HUES6 (cell line): ENCODE results near the gene TFEB.

Experiments
- H3K27ac ChIP-seq: 2 replicates; pipeline ENCODE4 v1.7.0; 2013; ENCODE audit warnings: low read depth, mild to moderate bottlenecking, low read length, inconsistent platforms
- H3K27me3 ChIP-seq: 2 replicates; pipeline ENCODE4 v1.6.1; 2013; ENCODE audit warnings: low read length; ENCODE audit not compliant: control insufficient read depth, insufficient read depth
- H3K36me3 ChIP-seq: 2 replicates; pipeline ENCODE4 v1.6.1; 2013; ENCODE audit warnings: low read length; ENCODE audit not compliant: control insufficient read depth, insufficient read depth
- H3K4me1 ChIP-seq: 2 replicates; pipeline ENCODE4 v1.6.1; 2013; ENCODE audit warnings: low read length; ENCODE audit not compliant: control insufficient read depth, insufficient read depth
- H3K4me3 ChIP-seq: 2 replicates; pipeline ENCODE4 v1.5.1; 2013; ENCODE audit warnings: low read depth, low read length
- H3K9ac ChIP-seq: one replicate; pipeline ENCODE4 v1.6.1; 2013; ENCODE audit warnings: mild to moderate bottlenecking, low read length
- H3K9me3 ChIP-seq: 2 replicates; pipeline ENCODE4 v1.6.1; 2013; ENCODE audit warnings: low read depth, low read length; ENCODE audit not compliant: control insufficient read depth, insufficient read depth

TFEB gene

GRCh38 chr6:41736186-41736733 lies 852 bp upstream of the TFEB start:
- Histone ChIP-seq H3K36me3 (no peaks in the 10 kb centered on the region), H3K9ac (no peak overlapping the region), H3K4me1 (peaks cover 28% of the 10 kb centered on the region), H3K27me3 (peaks cover 6% of the 10 kb centered on the region), H3K27ac (no peak overlapping the region), H3K9me3 (no peaks in the 10 kb centered on the region), H3K4me3 (peak overlapping the region; percentile 75)

DNA sequence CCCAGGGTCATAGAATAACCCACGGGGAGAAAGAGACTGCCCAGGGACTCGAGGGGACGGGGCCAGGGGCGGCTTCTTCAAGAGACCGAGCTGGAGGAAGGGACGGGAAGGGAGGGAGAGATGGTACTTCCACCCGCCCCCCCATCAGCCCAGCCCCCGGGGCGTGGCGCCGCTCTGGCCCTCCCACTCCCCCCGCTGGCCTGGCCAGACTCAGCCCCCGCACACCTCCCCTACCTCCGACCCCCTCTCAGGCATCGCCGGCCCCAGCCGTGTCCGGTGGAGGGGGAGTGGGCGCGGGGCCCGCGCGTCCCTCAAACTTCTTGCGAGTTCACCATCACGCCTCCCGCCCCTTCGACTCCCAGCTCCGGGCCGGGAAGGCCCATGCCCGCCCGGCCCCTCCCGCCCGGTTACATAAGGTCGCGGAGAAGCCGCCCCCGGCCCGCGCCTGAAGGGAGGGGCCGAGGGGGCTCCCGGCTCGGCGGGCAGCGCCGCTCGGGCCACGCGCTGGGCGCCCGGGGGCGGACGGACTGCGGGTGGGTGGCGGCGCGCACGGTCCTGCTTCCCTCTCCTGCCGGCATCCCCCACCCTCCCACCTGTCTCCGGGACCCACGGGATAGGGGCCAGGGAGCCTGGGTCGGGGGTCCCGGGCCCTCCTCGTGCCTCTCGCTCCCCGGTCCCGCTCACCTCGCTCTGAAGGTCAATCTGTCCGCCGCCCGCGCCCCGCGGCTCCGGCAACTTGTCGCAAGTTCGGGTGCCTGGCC lies 562 bp downstream of the TFEB start:
- Histone ChIP-seq H3K9ac (no peak overlapping the region), H3K27ac (no peak overlapping the region), H3K9me3 (no peaks in the 10 kb centered on the region), H3K36me3 (no peaks in the 10 kb centered on the region), H3K4me3 (peak overlapping the region; percentile 75), H3K27me3 (peaks cover 6% of the 10 kb centered on the region), H3K4me1 (peaks cover 37% of the 10 kb centered on the region)

DNA sequence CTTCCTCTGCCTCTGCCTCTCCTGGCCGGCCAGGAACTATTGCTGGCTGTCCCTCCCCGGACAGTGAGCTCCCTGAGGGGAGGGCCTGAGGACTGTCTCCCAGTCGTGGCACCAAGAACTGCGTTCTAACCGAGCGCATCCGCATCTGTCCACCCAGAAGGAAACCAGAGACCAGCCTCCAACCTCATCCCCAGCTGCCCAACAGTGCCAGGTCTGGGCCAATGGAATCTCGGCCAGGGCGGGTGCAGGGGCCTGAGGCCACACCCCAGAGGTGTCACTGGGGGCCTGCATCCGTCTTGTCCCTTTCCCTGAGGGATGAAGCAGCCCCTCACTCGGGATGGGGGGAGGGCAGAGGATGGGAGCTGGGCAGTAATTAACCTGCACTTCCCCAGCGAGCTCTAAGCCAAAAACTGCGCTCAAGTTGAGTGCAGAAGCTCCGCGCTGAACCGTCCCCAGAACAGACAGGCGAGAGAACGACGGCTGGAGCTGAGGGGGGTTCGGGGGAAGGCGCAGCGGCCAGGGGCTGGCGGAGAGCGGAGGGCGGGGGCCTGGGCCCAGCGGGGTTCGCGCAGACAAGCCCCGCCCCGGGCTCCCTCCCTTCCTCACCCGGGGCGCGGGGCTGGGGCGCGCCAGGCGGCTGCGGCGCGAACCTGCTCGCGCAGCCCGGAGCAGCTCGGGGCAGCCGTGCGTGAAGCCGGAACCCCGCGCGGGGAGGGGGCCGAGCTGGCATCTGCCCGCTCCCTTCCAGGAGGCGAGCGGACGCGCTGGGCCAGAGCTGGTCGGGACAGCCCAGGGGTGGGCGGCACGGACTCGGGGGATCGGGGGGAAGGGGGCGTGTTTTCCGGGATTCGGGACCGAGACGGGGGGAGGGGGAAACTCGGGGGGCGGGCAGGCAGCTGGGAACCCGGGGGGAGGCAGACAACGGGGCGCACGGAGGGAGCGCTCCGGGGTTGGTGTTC lies 1.4 kb downstream of the TFEB start:
- Histone ChIP-seq H3K4me3 (peak overlapping the region; percentile 75), H3K27me3 (peaks cover 6% of the 10 kb centered on the region), H3K9me3 (no peaks in the 10 kb centered on the region), H3K27ac (no peak overlapping the region; the same call in 1 of the 2 replicates), H3K9ac (peak overlapping the region; percentile 10), H3K36me3 (no peaks in the 10 kb centered on the region), H3K4me1 (peaks cover 43% of the 10 kb centered on the region)

DNA sequence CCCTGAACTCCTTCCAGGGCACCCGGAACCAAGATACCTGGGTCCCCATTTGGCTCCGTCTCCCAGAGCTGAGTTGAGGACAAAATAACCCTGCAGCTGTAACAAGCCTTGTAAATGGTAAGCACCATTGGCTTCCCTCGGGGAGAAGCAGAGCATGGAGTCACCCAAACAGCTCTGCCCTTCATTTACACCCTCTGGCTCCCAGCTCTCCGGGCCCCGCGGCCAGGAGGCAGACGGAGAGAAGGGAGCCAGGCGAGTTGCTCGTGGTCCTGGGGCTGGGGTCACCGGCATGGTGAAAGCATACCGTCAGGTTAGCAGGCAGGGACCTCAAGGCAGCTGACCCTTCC lies 2.1 kb downstream of the TFEB start:
- Histone ChIP-seq H3K27me3 (peaks cover 6% of the 10 kb centered on the region), H3K9ac (peak overlapping the region; percentile 10), H3K4me1 (peaks cover 46% of the 10 kb centered on the region), H3K4me3 (peak overlapping the region; percentile 75), H3K9me3 (no peaks in the 10 kb centered on the region), H3K36me3 (no peaks in the 10 kb centered on the region), H3K27ac (no peak overlapping the region)

DNA sequence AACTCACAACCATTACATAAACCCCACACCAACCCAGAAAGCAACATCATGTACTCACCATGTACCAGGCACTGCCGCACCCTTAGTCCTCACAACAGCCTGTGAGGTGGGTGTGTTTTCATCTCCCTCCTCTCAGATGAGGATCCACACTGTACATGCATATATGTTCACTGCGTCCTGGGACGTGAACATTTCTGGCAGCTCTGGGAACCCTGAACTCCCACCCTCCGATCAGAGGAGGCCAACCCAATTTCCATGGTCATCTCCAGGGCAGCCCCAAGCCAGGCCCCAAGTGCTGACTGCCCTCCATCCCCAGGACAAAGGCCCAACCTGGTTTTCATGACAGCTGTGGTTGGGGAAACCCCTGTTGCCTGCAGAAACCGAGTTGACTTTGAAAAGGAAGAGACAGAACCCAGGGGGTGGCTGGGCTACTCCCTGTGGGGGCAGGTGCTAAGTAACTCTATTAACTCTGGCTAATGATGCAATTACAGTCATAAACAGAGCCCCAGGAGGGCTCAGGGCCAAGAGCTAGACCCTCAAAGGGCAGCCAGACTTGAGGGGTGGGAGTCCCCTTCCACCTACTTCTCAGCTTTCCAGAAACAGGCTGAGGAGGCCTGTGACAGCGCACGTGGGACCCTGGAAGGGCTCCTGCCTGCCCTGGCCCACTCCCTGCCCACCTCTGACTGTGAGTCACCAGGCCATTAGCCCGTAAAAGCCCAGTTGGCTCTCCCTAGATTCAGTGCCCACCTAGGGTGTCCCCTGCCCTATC lies 2.6 kb downstream of the TFEB start:
- H3K36me3 ChIP-seq: no peaks in the 10 kb centered on the region
- peaks cover 46% of the 10 kb centered on the region for H3K4me1 ChIP-seq
- H3K27me3 ChIP-seq: peaks cover 6% of the 10 kb centered on the region
- peak overlapping the region; percentile 75 for H3K4me3 ChIP-seq
- H3K27ac ChIP-seq: no peak overlapping the region
- H3K9ac ChIP-seq: peak overlapping the region; percentile 10
- no peaks in the 10 kb centered on the region for H3K9me3 ChIP-seq

- Histone ChIP-seq H3K36me3 (no peaks in the 10 kb centered on the region), H3K4me1 (peaks cover 46% of the 10 kb centered on the region), H3K9ac (no peak overlapping the region), H3K27me3 (peaks cover 6% of the 10 kb centered on the region), H3K4me3 (no peak overlapping the region), H3K27ac (no peak overlapping the region), H3K9me3 (no peaks in the 10 kb centered on the region)
Observed at GRCh38 chr6:41732149-41732548, 3.3 kb downstream of the TFEB start.

- Histone ChIP-seq H3K27me3 (peaks cover 6% of the 10 kb centered on the region), H3K27ac (no peak overlapping the region), H3K36me3 (no peaks in the 10 kb centered on the region), H3K9ac (no peak overlapping the region), H3K9me3 (no peaks in the 10 kb centered on the region), H3K4me1 (peaks cover 45% of the 10 kb centered on the region), H3K4me3 (no peak overlapping the region)
Observed at GRCh38 chr6:41731561-41732086, 3.8 kb downstream of the TFEB start.

GRCh38 chr6:41730531-41731436 lies 4.6 kb downstream of the TFEB start:
- peaks cover 6% of the 10 kb centered on the region for H3K27me3 ChIP-seq
- H3K4me3 ChIP-seq: no peak overlapping the region
- peaks cover 37% of the 10 kb centered on the region for H3K4me1 ChIP-seq
- H3K9ac ChIP-seq: no peak overlapping the region
- H3K36me3 ChIP-seq: no peaks in the 10 kb centered on the region
- H3K9me3 ChIP-seq: no peaks in the 10 kb centered on the region
- no peak overlapping the region for H3K27ac ChIP-seq

- no peak overlapping the region for H3K9ac ChIP-seq
Observed at GRCh38 chr6:41729624-41730023, 5.8 kb downstream of the TFEB start.

DNA sequence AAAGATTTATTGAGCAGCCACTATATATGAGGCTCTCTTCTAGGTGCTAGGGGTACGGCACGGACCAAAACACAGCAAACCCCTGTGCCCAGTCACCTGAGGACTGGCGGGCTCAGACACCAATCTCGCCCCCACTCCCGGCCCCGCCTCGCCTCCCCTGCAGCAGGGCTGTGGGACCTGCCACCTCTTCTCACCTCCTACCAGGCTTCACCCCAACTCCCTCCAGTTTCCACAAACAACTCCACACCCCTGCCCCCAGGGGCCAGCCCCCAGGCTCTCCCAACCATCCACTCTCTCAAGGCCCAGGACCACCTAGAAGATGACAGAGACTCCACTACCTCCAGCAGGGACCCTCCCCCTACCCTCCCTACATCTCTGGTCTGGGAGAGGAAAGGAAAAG lies 6.5 kb downstream of the TFEB start:
- no peaks in the 10 kb centered on the region for H3K9me3 ChIP-seq
- H3K4me3 ChIP-seq: no peak overlapping the region
- no peak overlapping the region for H3K27ac ChIP-seq
- H3K36me3 ChIP-seq: no peaks in the 10 kb centered on the region
- no peak overlapping the region for H3K9ac ChIP-seq
- H3K27me3 ChIP-seq: peaks cover 6% of the 10 kb centered on the region
- peaks cover 44% of the 10 kb centered on the region for H3K4me1 ChIP-seq

More at GRCh38 chr6:41729624-41730023, 5.8 kb downstream of the TFEB start:
- H3K27ac ChIP-seq: no peak overlapping the region
- no peaks in the 10 kb centered on the region for H3K9me3 ChIP-seq
- peaks cover 6% of the 10 kb centered on the region for H3K27me3 ChIP-seq
- no peaks in the 10 kb centered on the region for H3K36me3 ChIP-seq
- H3K4me3 ChIP-seq: no peak overlapping the region
- H3K4me1 ChIP-seq: peaks cover 38% of the 10 kb centered on the region
